H1 (cell line): ENCODE measurements around the gene TMC3. TPM values are rescaled to one million over a fixed set of nuclear protein-coding genes. Genes with fewer than 3 reads are reported as not detected.

Source experiments
- CTCF ChIA-PET: fragments of 300-600 bp; sonication (Branson Sonifier 250); formaldehyde crosslinking; loops from one replicate; lab custom pipeline; 2021; ENCODE audit not compliant: partially characterized antibody; lab: Charles Lee
- POLR2A ChIA-PET: fragments of 300-600 bp; sonication (Branson Sonifier 250); formaldehyde crosslinking; loops from one replicate; lab custom pipeline; 2021; ENCODE audit warnings: inconsistent platforms; ENCODE audit not compliant: partially characterized antibody; lab: Charles Lee
- DNase-seq, 2 experiments: peaks; one replicate each; pipeline versions ENCODE4 v3.0.0 to v3.0.0-alpha.2; 2010 to 2022; ENCODE audit warnings: low spot score in 2 of 2, low read depth in 1 of 2, mixed read lengths in 1 of 2
- FAIRE-seq: peaks from 2 replicates; lab custom pipeline; 2011; peaks lifted over from hg19 to GRCh38; lab: Jason Lieb, UNC
- H2AFZ ChIP-seq: 2 replicates; pipeline ENCODE4 v1.8.1; 2012; ENCODE audit warnings: low read length, inconsistent platforms
- H2AK5ac ChIP-seq: 2 replicates; pipeline ENCODE4 v1.6.1; 2013; ENCODE audit warnings: low read depth, low read length
- H2BK120ac ChIP-seq: replicated peaks from 2 replicates; pipeline ENCODE3; 2013; ENCODE audit warnings: low read depth, low read length, inconsistent platforms
- H2BK12ac ChIP-seq: 2 replicates; pipeline ENCODE4 v1.6.1; 2013; ENCODE audit warnings: low read depth, low read length
- H2BK15ac ChIP-seq: 2 replicates; pipeline ENCODE4 v1.6.1; 2013; ENCODE audit warnings: low read length
- H2BK20ac ChIP-seq: 2 replicates; pipeline ENCODE4 v1.6.1; 2013; ENCODE audit warnings: low read length
- H2BK5ac ChIP-seq: 2 replicates; pipeline ENCODE4 v1.6.1; 2013; ENCODE audit warnings: low read depth, low read length
- H3K14ac ChIP-seq: 2 replicates; pipeline ENCODE4 v1.6.1; 2013; ENCODE audit warnings: inconsistent platforms; ENCODE audit not compliant: insufficient read length
- H3K18ac ChIP-seq: 2 replicates; pipeline ENCODE4 v1.6.1; 2013; ENCODE audit warnings: low read length; ENCODE audit errors: extremely low read depth
- H3K23ac ChIP-seq: 2 replicates; pipeline ENCODE4 v1.6.1; 2013; ENCODE audit warnings: inconsistent platforms; ENCODE audit not compliant: insufficient read length
- H3K23me2 ChIP-seq: 2 replicates; pipeline ENCODE4 v1.6.1; 2013; ENCODE audit warnings: low read depth, low read length
- H3K27ac ChIP-seq: 2 replicates; pipeline ENCODE4 v1.6.1; 2011; ENCODE audit warnings: low read depth, low read length, inconsistent platforms
- H3K27me3 ChIP-seq, 4 experiments: replicated peaks in 1 of 4; 1 replicate in 1 of 4; 2 replicates in 3 of 4; pipeline versions ENCODE4 v1.6.1 to v1.8.1; 2011 to 2013; ENCODE audit warnings: low read length in 3 of 4, mild to moderate bottlenecking in 3 of 4, inconsistent platforms in 2 of 4, mixed read lengths in 2 of 4, moderate library complexity in 1 of 4; ENCODE audit not compliant: control insufficient read depth in 3 of 4, insufficient read depth in 3 of 4; ENCODE audit errors: extremely low read depth in 1 of 4
- H3K36me3 ChIP-seq, 4 experiments: 2 replicates each; pipeline versions ENCODE4 v1.6.1 to v1.8.1; 2011 to 2013; ENCODE audit warnings: mild to moderate bottlenecking in 4 of 4, low read length in 3 of 4, moderate library complexity in 2 of 4, control low read depth in 1 of 4, inconsistent platforms in 1 of 4; ENCODE audit not compliant: insufficient read depth in 4 of 4, control insufficient read depth in 2 of 4
- H3K4ac ChIP-seq: replicated peaks from 2 replicates; pipeline ENCODE3; 2013; ENCODE audit warnings: low read length, low read depth, mixed read lengths, inconsistent platforms; ENCODE audit not compliant: insufficient read length
- H3K4me1 ChIP-seq, 4 experiments: replicated peaks in 1 of 4; 1 replicate in 1 of 4; 2 replicates in 3 of 4; pipeline versions ENCODE4 v1.6.1 to v1.8.1; 2011 to 2013; ENCODE audit warnings: low read length in 3 of 4, inconsistent platforms in 2 of 4, mixed read lengths in 1 of 4; ENCODE audit not compliant: insufficient read depth in 4 of 4, control insufficient read depth in 3 of 4
- H3K4me2 ChIP-seq, 2 experiments: 2 replicates each; pipeline versions ENCODE4 v1.6.1 to v1.8.1; 2011 to 2013; ENCODE audit warnings: low read depth in 2 of 2, low read length in 2 of 2, control low read depth in 1 of 2, inconsistent platforms in 1 of 2, mild to moderate bottlenecking in 1 of 2; ENCODE audit not compliant: insufficient read depth in 1 of 2
- H3K4me3 ChIP-seq, 4 experiments: fragments of 200-600, 300-600 bp in 1 of 4; sonication (generic), shearing (Covaris generic), sonication (Bioruptor Twin) in 1 of 4; 2 replicates each; pipeline versions ENCODE4 v1.5.1 to v1.8.1; 2011 to 2016; ENCODE audit warnings: low read length in 4 of 4, low read depth in 3 of 4, control low read depth in 2 of 4, inconsistent platforms in 2 of 4, mild to moderate bottlenecking in 2 of 4, mixed read lengths in 1 of 4, moderate library complexity in 1 of 4; ENCODE audit not compliant: insufficient read depth in 2 of 4; ENCODE audit errors: extremely low read depth in 1 of 4
- H3K56ac ChIP-seq: replicated peaks from 2 replicates; pipeline ENCODE3; 2013; ENCODE audit warnings: low read depth, mild to moderate bottlenecking, mixed read lengths, low read length, inconsistent platforms; ENCODE audit not compliant: insufficient read length
- H3K79me1 ChIP-seq: 2 replicates; pipeline ENCODE4 v1.6.1; 2013; ENCODE audit warnings: low read depth, low read length, control low read depth
- H3K79me2 ChIP-seq, 2 experiments: 2 replicates each; pipeline versions ENCODE4 v1.6.1 to v1.8.1; 2012 to 2013; ENCODE audit warnings: low read length in 2 of 2, mild to moderate bottlenecking in 2 of 2, inconsistent platforms in 1 of 2; ENCODE audit not compliant: insufficient read depth in 2 of 2, control insufficient read depth in 1 of 2
- H3K9ac ChIP-seq, 4 experiments: replicated peaks in 1 of 4; 1 replicate in 1 of 4; 2 replicates in 3 of 4; pipeline versions ENCODE4 v1.6.1 to v1.8.1; 2011 to 2013; ENCODE audit warnings: low read depth in 3 of 4, low read length in 3 of 4, control low read depth in 2 of 4, mild to moderate bottlenecking in 2 of 4, moderate library complexity in 2 of 4, inconsistent platforms in 1 of 4; ENCODE audit errors: extremely low read depth in 1 of 4
- H3K9me3 ChIP-seq, 2 experiments: 2 replicates each; pipeline versions ENCODE4 v1.6.1 to v1.8.1; 2012 to 2013; ENCODE audit warnings: mild to moderate bottlenecking in 2 of 2, moderate library complexity in 2 of 2, control low read depth in 1 of 2, inconsistent platforms in 1 of 2, low read depth in 1 of 2, low read length in 1 of 2, mixed read lengths in 1 of 2; ENCODE audit not compliant: insufficient read depth in 2 of 2
- H4K20me1 ChIP-seq, 2 experiments: replicated peaks in 1 of 2; 2 replicates each; pipeline versions ENCODE3 to v1.8.1; 2011 to 2013; ENCODE audit warnings: inconsistent platforms in 2 of 2, low read length in 2 of 2, mild to moderate bottlenecking in 1 of 2; ENCODE audit not compliant: insufficient read depth in 2 of 2, control insufficient read depth in 1 of 2
- H4K5ac ChIP-seq: 2 replicates; pipeline ENCODE4 v1.6.1; 2013; ENCODE audit warnings: low read length, low read depth, mixed read lengths, inconsistent platforms; ENCODE audit not compliant: insufficient read length
- H4K8ac ChIP-seq: 2 replicates; pipeline ENCODE4 v1.8.0; 2013; ENCODE audit warnings: mild to moderate bottlenecking, moderate library complexity, low read length, inconsistent platforms; ENCODE audit not compliant: insufficient read depth; ENCODE audit errors: extremely low read depth
- H4K91ac ChIP-seq: replicated peaks from 2 replicates; pipeline ENCODE3; 2013; ENCODE audit warnings: low read length, mixed read lengths, inconsistent platforms; ENCODE audit not compliant: insufficient read length
- ATF3 ChIP-seq: IDR thresholded peaks from 2 replicates; pipeline ENCODE4 v1.6.1; 2011; ENCODE audit warnings: low read depth, mild to moderate bottlenecking, low read length; ENCODE audit not compliant: insufficient read depth
- CBX8 ChIP-seq: fragments of 300-800, 300-1000 bp; sonication (generic); IDR thresholded peaks from 2 replicates; pipeline ENCODE4 v1.7.1; 2016; ENCODE audit warnings: low read depth, low read length, borderline replicate concordance
- EZH2 ChIP-seq: fragments of 200-600 bp; sonication (generic); IDR thresholded peaks from 2 replicates; pipeline ENCODE4 v1.7.1; 2012; ENCODE audit warnings: low read depth, mild to moderate bottlenecking, moderate library complexity, low read length, inconsistent platforms; ENCODE audit not compliant: severe bottlenecking
- KDM1A ChIP-seq: fragments of 200-600, 300-600 bp; sonication (generic); IDR thresholded peaks from 2 replicates; pipeline ENCODE4 v1.7.1; 2016; ENCODE audit warnings: mild to moderate bottlenecking, low read length, borderline replicate concordance
- KDM4A ChIP-seq: IDR thresholded peaks from one replicate; pipeline ENCODE4 v1.7.1; 2012; ENCODE audit warnings: low read depth, mild to moderate bottlenecking, moderate library complexity, low read length, inconsistent platforms; ENCODE audit not compliant: severe bottlenecking
- MAX ChIP-seq: IDR thresholded peaks from 2 replicates; pipeline ENCODE4 v1.6.1; 2012; ENCODE audit warnings: inconsistent platforms
- POLR2A ChIP-seq, 2 experiments: IDR thresholded peaks; 1 replicate in 1 of 2; 2 replicates in 1 of 2; pipeline ENCODE4 v1.6.1; 2011; ENCODE audit warnings: low read depth in 2 of 2, low read length in 2 of 2, mild to moderate bottlenecking in 2 of 2; ENCODE audit errors: control extremely low read depth in 1 of 2
- TEAD4 ChIP-seq: IDR thresholded peaks from 2 replicates; pipeline ENCODE4 v1.6.1; 2012; ENCODE audit warnings: low read depth, low read length, inconsistent platforms, mixed read lengths
- WGBS, 2 experiments: shearing (Covaris generic) in 1 of 2; methylation state at CpG; one replicate each; pipeline versions ENCODE4 v1.1.6 to v1.1.7; 2013 to 2015; ENCODE audit warnings: low lambda C conversion rate in 2 of 2, mixed read lengths in 2 of 2, inconsistent platforms in 1 of 2, low coverage in 1 of 2, missing lambda C conversion rate in 1 of 2; ENCODE audit not compliant: insufficient replicate concordance in 2 of 2, insufficient coverage in 1 of 2, insufficient read length in 1 of 2; ENCODE audit errors: extremely low coverage in 1 of 2, missing lambda C conversion rate in 1 of 2; 5-methylcytosine and 5-hydroxymethylcytosine counted together
- polyA plus RNA-seq, 7 experiments: library from polyadenylated mRNA; depleted of rRNA in 3 of 7; stranded (reverse) in 5 of 7; unstranded in 2 of 7; fragments of >200 nt in 5 of 7; fragments of 200-250 nt in 2 of 7; gene quantifications; 1 replicate in 5 of 7; 2 replicates in 1 of 7; 4 replicates in 1 of 7; pipeline versions ENCODE4 v1.2.1 to v1.2.3, GENCODE V29; 2011 to 2013; ENCODE audit warnings: missing spikeins in 2 of 7, mixed read lengths in 2 of 7
- total RNA-seq: library from RNA; stranded (reverse); fragmentation: NEBNext Ultra II Directional; extraction: Animal tissue kit (Norgen Biotek cat#: 25700); gene quantifications from 2 replicates; pipeline ENCODE4 v1.2.1, GENCODE V29; 2021

The TMC3 gene
- total and polyA plus RNA-seq, 2 of the 8 experiments (the other 6 are each of a cell fraction or from before 2014, with no cell fraction given) = not detected

- no peaks in the 10 kb centered on the region for H3K79me2 ChIP-seq
- no peaks in the 10 kb centered on the region for H3K79me1 ChIP-seq
- H3K56ac ChIP-seq = no peak overlapping the region
- H3K18ac ChIP-seq = no peak overlapping the region
- no peak for FAIRE-seq
- no peaks in the 10 kb centered on the region for H3K23me2 ChIP-seq
- H3K4me1 ChIP-seq = peaks cover 0 to 2% (median 0%) of the 10 kb centered on the region in 4 experiments; a peak in 1 of 7 replicates
- H3K4ac ChIP-seq = no peak overlapping the region
- H3K4me2 ChIP-seq = no peak overlapping the region
- no peak overlapping the region for H3K4me3 ChIP-seq
- no peaks in the 10 kb centered on the region for H3K27me3 ChIP-seq
- H3K27ac ChIP-seq = no peak overlapping the region
- H4K20me1 ChIP-seq = no peaks in the 10 kb centered on the region
- POLR2A ChIA-PET = interaction anchor here (0.9 to 1.1 kb wide), 2 partner anchors 11 to 20 kb away, joined by 3 to 4 read pairs; partner anchors contain the start of gene STARD5
- no peak for DNase-seq
- no peaks in the 10 kb centered on the region for H3K9me3 ChIP-seq
- no peak overlapping the region for H2BK12ac ChIP-seq
- no peak overlapping the region for H2BK15ac ChIP-seq
- H2BK120ac ChIP-seq = no peak overlapping the region
- no peak overlapping the region for H3K23ac ChIP-seq
- H2AFZ ChIP-seq = no peak overlapping the region
- H2BK5ac ChIP-seq = no peak overlapping the region
- 89% methylated on average over 8 of the region's 10 CpGs; no CpG with 5 or more reads in 1 of the 2 experiments for WGBS, 2 experiments
- no peak for TF ChIP-seq POLR2A (IDR thresholded peaks at IDR 0.05; ENCODE audit: control extremely low read depth in 1 of 2, low read depth in 2 of 2, low read length in 2 of 2)
- no peak for TF ChIP-seq ATF3
- no peak for TF ChIP-seq TEAD4
- no peak for TF ChIP-seq KDM1A
- no peak for TF ChIP-seq MAX
- no peak for TF ChIP-seq EZH2
- no peak for TF ChIP-seq CBX8
- TF ChIP-seq KDM4A = no peak
- no peak overlapping the region for H4K91ac ChIP-seq
- H3K9ac ChIP-seq = no peak overlapping the region
- H4K5ac ChIP-seq = no peak overlapping the region
- H3K14ac ChIP-seq = no peak overlapping the region
- no peak overlapping the region; the same call in 1 of the 2 replicates for H4K8ac ChIP-seq
- H2AK5ac ChIP-seq = no peak overlapping the region
- CTCF ChIA-PET = interaction anchor here (0.7 to 1.8 kb wide), 9 partner anchors 10 to 76 kb away, joined by 3 to 12 read pairs (median 3); no protein-coding TSS in a partner anchor
- H2BK20ac ChIP-seq = no peak overlapping the region
- H3K36me3 ChIP-seq = no peaks in the 10 kb centered on the region
These were observed 39.1 kb downstream of the TMC3 start for GRCh38 chr15:81334768-81335435.
